Subcutaneous preadipocyte (primary cell): ENCODE data around the gene GRIK4. TPM values are rescaled to one million over a fixed set of nuclear protein-coding genes. Genes with fewer than 3 reads are reported as not detected.

Experiments
- total RNA-seq: library from RNA; depleted of rRNA; stranded (reverse); fragments of >200 nt; gene quantifications from 2 replicates; pipeline ENCODE4 v1.2.3, GENCODE V29; 2012

The GRIK4 gene, protein sequence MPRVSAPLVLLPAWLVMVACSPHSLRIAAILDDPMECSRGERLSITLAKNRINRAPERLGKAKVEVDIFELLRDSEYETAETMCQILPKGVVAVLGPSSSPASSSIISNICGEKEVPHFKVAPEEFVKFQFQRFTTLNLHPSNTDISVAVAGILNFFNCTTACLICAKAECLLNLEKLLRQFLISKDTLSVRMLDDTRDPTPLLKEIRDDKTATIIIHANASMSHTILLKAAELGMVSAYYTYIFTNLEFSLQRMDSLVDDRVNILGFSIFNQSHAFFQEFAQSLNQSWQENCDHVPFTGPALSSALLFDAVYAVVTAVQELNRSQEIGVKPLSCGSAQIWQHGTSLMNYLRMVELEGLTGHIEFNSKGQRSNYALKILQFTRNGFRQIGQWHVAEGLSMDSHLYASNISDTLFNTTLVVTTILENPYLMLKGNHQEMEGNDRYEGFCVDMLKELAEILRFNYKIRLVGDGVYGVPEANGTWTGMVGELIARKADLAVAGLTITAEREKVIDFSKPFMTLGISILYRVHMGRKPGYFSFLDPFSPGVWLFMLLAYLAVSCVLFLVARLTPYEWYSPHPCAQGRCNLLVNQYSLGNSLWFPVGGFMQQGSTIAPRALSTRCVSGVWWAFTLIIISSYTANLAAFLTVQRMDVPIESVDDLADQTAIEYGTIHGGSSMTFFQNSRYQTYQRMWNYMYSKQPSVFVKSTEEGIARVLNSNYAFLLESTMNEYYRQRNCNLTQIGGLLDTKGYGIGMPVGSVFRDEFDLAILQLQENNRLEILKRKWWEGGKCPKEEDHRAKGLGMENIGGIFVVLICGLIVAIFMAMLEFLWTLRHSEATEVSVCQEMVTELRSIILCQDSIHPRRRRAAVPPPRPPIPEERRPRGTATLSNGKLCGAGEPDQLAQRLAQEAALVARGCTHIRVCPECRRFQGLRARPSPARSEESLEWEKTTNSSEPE
- total RNA-seq, result not detected in 2 replicates

GRCh38 chr11:120511116-120511819, at the start of gene GRIK4:
TSS of gene GRIK4 (plus strand) at chr11:120511748. CDS start at chr11:120660319, 148,571 bp downstream.

GRCh38 chr11:121023848-121024751, 512.6 kb downstream of the GRIK4 start, which contains the start of gene TBCEL:
TSS of gene TBCEL (plus strand) at chr11:121024102. CDS start at chr11:121045691, 21,589 bp downstream.

Other genes starting within 250 kb of the GRIK4 start
- gene TLCD5, start 186.4 kb upstream of the GRIK4 start, total RNA-seq, result 7.2 and 10.7 TPM in 2 replicates
- gene ARHGEF12, start 175.3 kb upstream of the GRIK4 start, total RNA-seq, result 62.1 and 95.4 TPM in 2 replicates